GM18519 (cell line): Measurements from ENCODE around the gene BAHCC1.

Experiments
- ATAC-seq: cut with Tn5 transposase; IDR thresholded peaks from one replicate; pipeline ENCODE4 v1.9.1; 2021; ENCODE audit warnings: mild to moderate bottlenecking, moderate library complexity; ENCODE audit not compliant: unreplicated experiment, low FRiP score

BAHCC1 gene

GRCh38 chr17:81437191-81437651 is 42.0 kb downstream of the BAHCC1 start:
- ATAC-seq, result no peak

DNA sequence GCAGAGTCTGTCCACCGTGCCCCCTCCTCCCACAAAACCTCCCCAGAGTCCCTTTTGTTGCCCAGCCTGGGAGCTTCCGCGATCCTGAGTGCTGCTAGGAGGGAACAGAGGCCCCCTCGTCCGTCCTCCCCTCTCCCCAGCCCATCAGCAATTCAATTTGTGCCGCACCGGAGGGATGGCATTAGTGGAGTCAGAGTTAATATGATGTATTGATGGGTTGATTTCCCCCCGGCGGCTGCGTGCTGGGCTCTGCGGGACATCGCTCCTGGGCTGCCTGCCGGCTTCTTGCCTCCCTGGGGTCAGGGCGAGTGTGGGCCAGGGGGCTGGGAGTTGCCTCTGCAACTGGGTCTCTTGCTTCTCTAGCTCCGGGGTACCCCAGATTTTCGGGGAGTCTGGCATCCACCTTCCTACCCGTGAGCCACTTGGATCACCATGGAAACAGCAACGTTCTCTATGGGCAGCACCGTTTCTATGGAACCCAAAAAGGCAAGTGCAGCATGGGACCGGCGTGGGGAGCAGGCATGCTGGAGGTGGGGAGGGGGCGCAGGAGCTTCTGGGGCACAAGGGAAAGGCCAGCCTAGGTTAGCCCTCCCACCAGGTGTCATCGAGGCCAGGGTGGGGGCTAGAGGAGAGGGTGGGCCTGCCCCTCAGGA is 42.9 kb downstream of the BAHCC1 start:
- no peak for ATAC-seq

DNA sequence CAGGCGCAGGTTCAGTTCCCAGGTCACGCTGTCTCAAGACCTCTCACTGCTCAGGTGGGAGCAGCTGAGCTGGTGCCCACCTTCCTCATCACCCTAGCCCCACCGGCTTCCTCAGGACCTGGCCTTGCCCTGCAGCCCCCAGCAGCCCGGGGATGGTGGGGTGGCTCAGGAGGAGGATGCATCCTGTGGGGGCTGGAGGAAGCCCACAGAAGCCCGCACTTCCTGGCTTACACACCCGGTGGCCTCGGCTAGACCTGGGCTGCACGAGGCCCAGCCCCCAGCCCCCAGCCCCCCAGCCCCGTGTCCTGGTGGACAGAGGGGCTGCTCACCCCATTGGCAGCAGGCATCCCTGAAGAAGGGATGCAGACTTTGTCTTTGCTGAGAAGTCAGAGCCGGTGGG is 43.4 kb downstream of the BAHCC1 start:
- no peak for ATAC-seq

DNA sequence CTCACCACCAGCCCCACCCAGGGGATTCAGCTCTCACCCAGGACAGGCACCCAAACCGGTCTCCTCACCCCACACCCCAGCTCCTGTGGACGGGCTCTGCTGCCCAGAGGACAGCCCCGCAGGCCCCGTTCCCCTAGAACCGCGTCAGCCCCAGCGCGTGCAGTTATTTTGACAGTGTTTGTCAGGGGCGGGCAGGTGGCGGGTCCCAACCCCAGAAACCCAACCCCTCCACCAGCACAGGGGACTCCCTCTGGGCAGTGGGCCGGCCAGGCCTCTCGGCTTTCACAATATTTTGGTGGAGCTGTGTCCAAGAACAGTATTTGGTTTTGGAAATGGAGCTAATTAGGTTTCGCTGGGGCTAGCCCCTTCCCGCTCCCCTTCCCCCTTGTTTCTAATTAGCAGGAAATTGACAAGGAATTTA is 44.8 kb downstream of the BAHCC1 start:
- no peak for ATAC-seq

- no peak for ATAC-seq
Measured at GRCh38 chr17:81440511-81441244, 45.4 kb downstream of the BAHCC1 start.

DNA sequence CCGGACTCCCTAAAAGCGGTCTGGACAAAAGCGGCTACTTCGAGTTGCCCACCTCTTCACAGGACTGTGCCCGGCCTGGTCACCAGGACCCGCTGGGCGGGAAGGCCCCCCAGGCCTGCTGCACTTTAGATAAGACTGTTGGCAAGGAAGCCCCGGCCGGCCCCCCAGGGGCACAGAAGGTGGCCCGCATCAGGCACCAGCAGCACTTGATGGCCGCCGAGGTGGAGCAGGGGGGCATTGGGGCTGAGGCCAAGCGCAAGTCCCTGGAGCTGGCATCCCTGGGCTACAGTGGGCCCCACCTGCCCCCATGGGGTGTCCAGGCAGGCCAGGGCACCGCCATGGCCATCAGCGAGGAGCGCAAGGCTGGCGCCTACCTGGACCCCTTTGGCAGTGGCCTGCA is 47.5 kb downstream of the BAHCC1 start:
- ATAC-seq, result no peak

- ATAC-seq, result no peak
Measured at GRCh38 chr17:81443269-81443668, 48.0 kb downstream of the BAHCC1 start.

- no peak for ATAC-seq
Measured at GRCh38 chr17:81444610-81445339, 49.5 kb downstream of the BAHCC1 start.

DNA sequence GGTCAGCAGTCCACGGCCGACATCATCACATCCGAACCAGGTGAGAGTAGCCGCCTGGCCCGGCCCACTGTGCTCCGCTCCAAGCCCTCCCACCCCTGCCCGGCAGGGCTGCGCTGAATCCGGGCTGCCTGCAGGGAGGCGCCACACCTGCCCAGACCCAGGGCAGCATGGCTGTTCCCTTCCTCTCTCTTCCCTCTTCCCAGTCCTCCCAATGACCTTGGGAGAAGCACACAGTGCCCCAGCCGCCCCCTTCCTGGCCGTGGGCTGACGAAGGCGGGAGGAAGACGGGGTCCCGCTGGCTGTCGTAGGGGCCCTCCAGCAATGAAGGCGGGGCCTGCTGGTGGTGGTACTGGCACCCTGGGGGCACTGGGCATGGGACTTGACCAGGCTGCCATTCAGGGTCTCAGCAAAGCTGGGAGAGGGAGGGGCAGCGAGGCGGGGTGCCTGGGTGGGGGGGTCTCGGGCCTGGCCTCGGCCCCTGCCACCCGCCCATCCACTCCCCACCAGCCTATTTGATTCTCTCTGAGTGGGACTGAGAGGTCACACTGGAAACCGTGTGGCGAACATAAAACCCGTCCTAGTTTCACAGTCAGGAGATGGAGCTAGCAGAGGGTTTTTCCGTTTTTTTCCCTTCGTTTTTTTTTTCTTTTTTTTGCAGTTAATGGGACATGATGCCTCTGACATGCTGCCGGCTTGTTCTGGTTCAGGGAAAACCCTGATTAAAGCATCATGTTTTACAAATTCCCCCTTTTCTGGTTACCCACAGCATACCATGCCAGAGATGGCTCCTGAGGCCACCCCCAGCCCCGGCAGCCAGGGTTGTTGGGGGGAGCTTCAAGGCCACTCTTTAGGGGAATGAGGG is 50.6 kb downstream of the BAHCC1 start:
- ATAC-seq, result no peak

DNA sequence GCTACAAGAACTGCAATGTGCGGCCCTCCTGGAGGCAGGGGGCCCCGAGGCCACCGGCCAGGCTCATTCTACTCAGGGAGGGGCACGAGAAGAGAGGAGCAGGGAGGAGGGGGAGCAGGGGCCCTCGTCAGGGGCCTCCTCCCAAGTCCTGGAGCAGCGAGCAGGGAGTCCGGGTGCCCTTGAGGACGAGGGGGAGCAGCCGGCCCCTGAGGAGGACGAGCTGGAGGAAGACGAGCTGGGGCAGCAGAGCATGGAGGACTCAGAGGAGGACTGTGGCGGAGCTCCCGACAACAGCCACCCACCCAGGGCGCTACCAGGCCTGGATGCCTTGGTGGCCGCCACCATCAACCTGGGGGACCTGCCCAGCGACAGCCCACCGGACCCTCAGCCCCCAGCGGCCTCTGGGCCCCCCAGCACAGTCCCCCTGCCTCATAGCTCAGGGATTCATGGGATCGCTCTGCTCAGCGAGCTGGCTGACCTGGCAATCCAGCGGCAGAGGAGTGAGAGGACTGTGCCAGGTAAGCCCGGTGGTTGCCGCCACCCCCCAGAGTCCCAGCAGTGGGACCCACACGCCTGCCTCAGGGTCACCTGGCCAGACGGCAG is 52.2 kb downstream of the BAHCC1 start:
- ATAC-seq, result no peak

DNA sequence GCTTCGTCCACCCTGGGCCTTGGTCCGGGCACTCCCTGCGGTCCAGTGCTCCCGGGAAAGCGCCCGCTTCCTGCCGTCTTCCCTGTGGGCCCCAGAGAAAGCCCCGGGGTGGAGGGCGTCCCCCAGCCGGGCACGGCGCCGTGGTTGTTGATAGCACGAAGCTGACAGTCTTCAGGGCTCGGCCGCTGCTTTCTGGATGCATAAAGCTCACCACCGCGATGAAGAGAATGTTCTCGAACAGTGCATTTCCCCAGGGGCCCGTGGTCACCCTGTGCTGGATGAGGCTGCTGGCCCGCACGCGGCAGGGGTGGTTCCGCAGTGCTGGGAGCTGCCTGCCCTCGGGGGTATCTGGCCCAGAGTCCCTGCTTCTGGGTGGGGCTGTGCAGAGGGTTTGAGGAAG is 53.2 kb downstream of the BAHCC1 start:
- no peak for ATAC-seq

GRCh38 chr17:81448950-81449349 is 53.7 kb downstream of the BAHCC1 start:
- no peak for ATAC-seq

DNA sequence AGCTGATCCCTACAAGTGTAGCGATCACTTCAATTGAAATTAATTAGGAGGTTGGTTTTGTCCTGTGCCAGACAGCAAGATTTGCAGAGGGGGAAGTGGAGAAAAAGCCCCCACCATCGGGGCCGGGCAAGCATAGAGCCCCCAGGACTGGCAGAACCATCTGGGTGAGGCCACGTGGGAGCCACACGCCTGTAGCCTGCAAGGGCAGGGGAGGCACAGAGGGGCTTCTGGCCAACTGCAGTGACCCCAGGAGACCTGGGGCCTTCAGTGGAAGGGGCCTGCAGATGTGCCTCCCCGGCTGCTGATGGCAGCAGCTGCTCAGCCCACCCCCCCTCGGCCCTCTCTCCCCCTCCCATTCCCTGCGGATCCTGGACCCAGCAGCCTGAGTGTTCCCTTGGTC is 54.1 kb downstream of the BAHCC1 start:
- ATAC-seq, result no peak

DNA sequence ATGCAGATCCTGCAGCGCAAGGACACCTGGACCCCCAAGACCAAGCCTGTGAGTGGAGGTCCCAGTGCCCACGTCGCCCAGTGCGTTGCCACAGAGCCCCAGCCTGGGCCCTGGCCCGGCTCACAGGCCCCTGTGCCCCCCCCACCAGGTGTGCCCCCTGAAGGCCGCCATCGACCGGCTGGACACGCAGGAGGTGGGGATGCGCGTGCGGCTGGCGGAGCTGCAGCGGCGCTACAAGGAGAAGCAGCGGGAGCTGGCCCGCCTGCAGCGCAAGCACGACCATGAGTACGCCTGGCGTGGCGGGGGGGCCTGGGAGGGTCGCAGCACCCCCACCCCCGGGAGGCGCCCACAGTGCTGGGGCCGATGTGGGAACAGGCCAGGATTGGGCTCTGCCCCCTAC is 56.6 kb downstream of the BAHCC1 start:
- ATAC-seq, result no peak

DNA sequence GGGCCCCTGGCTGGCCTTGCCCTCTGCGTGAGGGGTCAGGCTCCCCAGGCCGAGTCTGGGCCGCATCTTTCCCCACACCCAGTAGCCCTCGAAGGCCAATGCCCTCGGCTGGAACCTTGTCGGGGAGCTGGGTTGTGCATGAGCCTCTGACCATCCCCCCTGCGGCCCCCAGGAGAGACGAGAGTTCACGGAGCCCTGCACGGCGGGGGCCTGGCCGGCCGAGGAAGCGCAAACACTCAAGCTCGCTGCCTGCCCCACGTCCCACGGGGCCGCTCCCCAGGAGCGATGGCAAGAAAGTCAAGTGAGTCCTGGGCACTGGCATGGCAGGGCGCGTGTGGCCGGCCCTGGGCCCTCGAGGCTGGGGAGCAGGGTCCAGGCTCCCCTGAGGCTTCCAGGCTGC is 57.3 kb downstream of the BAHCC1 start:
- ATAC-seq, result no peak

GRCh38 chr17:81453076-81453475 is 57.8 kb downstream of the BAHCC1 start:
- ATAC-seq, result no peak

GRCh38 chr17:81453712-81454111 is 58.5 kb downstream of the BAHCC1 start:
- ATAC-seq, result no peak

DNA sequence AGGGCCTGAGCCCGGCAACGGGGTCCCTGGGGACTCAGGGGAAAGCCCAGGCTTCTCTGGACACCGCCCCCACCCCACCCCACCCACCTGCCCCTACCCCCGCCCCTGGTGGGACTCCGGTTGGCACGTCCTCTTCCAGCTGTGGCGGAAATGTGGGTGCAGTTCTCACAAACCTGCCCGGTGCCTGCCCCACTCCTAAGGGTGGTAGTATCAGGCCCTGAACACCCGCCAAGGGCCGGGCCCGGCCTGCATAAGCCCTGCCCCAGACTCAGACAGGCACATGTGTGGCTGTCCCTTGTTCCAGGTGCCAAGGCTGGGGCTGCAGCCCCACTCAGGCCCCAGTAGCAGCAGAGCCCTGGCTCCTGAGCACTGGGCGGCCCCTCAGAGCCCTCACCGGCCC is 59.2 kb downstream of the BAHCC1 start:
- no peak for ATAC-seq

- no peak for ATAC-seq
Measured at GRCh38 chr17:81455387-81455786, 60.1 kb downstream of the BAHCC1 start.

GRCh38 chr17:81456091-81456490 is 60.8 kb downstream of the BAHCC1 start:
- ATAC-seq, result no peak
